ENCODE results near the gene CPSF7.
"Not testable (repeated sequence)": the region's sequence is repeated elsewhere in the genome, so short reads cannot be mapped to it uniquely, and the experiment has no call there.

Gene CPSF7

DNA sequence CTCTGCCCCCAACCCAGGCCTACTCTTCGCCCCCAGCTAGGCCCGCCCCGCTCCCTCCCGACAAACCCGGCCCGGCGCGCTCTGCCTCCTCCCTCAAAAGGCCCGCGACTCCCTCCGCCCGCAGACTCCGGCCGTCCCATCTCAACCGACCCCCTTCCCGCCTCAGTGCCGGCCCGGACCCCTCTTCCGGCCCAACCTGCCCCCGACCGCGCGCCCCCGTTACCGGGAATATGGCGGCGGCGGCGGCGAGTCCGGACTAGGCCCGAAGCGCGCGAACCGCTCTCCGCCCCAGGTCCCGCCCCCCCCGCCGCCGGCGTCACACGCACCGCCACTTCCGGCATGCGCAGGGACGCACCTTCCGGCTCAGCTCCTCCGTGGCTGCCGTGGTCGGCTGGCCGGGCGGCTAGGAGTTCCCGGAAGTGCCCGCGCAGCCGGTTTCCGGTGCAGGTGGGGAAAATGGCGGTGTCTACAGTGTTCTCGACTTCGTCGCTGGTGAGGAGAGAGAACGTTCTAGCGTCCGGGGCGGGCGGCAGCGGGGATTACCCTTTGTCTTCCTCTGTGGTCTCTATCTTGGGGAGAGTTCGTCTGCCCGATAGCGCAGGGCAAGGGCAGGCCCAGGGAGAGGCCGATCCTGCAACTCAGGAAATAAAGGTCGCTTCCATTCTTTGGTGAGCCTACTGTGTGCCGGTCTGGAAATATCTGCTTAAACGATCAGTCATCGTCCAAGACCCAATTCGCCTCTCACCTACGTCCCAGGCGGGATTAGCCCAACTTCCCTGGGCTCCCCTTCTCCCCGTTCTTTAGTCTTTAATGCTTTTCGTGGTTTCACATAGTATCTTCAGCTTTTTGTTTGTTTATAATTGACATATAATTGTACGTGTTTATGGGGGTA, at the start of gene CPSF7, which contains the start of gene SDHAF2:
Gene CPSF7, minus strand, starts transcription at position 285 of the 892 bp plus-strand sequence. CDS start 740 bp downstream, outside the sequence.
Gene SDHAF2, plus strand, starts transcription at position 434 of the 892 bp plus-strand sequence. Its CDS starts 23 bp downstream, at position 457.
- DNase-seq (ENCODE audit: low spot score): peak; percentile 96

GRCh38 chr11:61477727-61478148, 48.0 kb upstream of the CPSF7 start:
- no peak for DNase-seq (ENCODE audit: low spot score)

DNA sequence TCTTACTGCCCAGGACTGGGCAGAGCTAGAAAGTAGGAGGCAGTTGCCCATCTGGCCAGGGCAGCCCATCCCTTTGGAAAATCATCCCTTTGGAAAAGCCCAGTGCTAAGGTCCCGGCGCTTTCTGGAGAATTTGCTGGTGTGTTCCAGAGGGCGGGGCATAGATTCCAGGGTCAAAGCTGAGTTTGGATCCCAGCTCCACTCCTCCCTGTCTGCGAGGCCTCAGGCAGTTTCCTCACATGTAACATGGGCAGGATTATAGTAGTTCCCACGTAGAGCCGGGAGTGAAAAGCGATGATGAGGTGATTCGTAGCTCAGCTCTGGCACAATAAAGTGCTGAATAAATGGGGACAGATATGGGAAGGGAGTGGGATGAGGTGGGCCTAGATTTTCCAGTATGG, 47.4 kb upstream of the CPSF7 start:
- no peak for DNase-seq (ENCODE audit: low spot score)

DNA sequence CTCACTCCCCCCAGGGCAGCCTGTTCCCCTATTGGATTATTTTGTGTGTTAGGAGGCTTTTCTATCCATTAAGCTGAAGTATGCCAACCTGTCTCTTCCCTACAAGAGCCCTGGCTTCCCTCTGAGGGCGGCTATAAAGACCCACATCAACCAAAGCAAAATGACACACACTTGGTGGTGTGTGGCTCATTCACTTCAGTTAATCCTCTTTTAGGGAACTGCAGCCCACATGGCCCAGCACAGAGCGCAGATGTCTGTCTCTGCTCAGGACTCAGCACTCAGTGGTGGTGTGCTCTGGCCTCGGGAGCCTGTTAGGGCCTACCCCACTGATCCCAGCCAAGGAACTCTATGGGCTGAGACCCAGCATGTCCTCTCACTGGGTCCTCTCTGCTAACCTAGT, 46.6 kb upstream of the CPSF7 start:
- DNase-seq (ENCODE audit: low spot score): no peak

- no peak for DNase-seq (ENCODE audit: low spot score)
These were observed 45.7 kb upstream of the CPSF7 start for GRCh38 chr11:61475433-61475832.

GRCh38 chr11:61474013-61474643, 44.4 kb upstream of the CPSF7 start:
- no peak for DNase-seq (ENCODE audit: low spot score)

DNA sequence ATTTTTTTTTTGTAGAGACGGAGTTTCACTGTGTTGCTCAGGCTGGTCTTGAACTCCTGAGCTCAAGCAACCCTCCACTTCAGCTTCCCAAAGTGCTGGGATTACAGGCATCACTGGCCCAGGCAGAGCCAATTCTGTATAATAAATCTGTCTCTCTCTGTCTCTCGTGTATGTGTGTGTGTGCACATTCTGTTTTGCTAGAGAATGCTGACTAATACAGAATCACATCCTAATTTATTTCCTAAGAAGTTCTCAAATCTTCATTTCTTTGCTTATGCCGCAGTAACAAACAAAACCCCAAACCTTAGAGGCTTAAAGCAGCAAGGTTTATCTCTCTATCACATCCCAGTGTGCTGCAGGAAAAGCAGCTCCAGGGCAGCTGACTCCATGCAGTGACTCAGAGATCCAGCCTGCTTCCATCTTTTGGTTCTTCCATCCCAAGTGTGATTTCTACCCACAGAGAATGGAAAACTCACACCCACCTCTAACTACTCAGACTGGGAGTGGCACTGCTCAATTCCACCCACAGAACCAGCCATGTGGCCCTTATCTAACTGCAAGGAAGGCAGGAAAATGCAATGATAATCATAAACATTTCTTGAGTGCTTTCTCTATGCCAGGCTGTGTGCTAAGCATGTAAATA, 43.7 kb upstream of the CPSF7 start:
- no peak for DNase-seq (ENCODE audit: low spot score)

GRCh38 chr11:61472868-61473267, 43.1 kb upstream of the CPSF7 start:
- no peak for DNase-seq (ENCODE audit: low spot score)

- no peak for DNase-seq (ENCODE audit: low spot score)
These were observed 42.5 kb upstream of the CPSF7 start for GRCh38 chr11:61472282-61472681.

- DNase-seq (ENCODE audit: low spot score): no peak
These were observed 38.2 kb upstream of the CPSF7 start for GRCh38 chr11:61468002-61468401.

DNA sequence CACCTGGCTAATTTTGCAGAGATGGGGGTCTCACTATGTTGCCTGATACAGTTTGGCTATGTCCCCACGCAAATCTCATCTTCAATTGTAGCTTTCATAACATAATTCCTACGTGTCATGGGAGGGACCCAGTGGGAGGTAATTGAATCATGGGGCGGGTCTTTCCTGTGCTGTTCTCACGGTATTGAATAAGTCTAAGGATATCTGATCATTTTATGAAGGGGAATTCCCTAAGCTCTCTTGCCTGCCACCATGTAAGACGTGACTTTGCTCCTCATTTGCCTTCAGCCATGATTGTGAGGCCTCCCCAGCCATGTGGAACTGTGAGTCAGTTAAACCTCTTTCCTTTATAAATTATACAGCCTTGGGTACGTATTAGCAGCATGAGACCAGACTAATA, 37.8 kb upstream of the CPSF7 start:
- DNase-seq (ENCODE audit: low spot score): not testable (repeated sequence)

DNA sequence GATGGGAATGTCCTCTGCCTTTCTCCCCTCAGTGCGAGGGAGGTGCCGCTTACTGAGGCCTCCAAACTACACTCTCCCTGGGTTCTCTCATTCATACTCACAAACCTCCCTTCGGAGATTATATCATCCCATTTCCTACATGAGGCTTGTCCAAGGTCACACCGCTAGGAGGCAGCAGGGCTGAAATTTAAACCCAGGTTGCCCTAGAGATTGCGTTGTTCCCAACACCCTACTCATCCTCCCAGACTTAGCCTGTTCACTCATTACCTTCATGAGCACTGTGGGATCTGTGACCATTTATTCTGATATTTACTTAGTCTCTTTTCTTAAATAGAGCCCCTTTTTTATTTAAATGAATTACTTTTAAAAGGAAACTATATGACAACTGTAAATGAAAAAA, 31.2 kb upstream of the CPSF7 start:
- no peak for DNase-seq (ENCODE audit: low spot score)

DNA sequence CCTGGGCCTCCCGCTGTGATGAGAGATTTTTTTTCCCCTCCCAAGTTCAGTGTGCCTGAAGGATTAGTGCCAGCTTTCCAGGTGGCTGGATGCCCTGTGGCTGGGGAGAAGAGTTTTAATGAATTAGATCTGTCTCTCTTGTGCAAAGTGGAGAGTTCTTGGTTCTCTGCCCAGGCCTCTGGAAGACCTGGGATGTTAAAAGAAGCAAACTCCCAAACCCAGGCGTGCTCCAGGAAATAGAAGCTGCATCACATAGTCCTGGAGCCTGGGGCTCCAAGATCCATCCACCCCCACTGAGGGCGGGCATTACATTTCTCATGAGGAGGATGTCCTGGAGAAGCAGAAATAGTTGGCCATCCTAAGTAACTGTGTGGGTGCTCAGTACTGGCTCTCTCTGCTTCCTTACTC, 30.7 kb upstream of the CPSF7 start:
- DNase-seq (ENCODE audit: low spot score): no peak

- DNase-seq (ENCODE audit: low spot score): no peak
These were observed 24.7 kb upstream of the CPSF7 start for GRCh38 chr11:61454520-61454919.

GRCh38 chr11:61453695-61454094, 23.9 kb upstream of the CPSF7 start:
- DNase-seq (ENCODE audit: low spot score): no peak

DNA sequence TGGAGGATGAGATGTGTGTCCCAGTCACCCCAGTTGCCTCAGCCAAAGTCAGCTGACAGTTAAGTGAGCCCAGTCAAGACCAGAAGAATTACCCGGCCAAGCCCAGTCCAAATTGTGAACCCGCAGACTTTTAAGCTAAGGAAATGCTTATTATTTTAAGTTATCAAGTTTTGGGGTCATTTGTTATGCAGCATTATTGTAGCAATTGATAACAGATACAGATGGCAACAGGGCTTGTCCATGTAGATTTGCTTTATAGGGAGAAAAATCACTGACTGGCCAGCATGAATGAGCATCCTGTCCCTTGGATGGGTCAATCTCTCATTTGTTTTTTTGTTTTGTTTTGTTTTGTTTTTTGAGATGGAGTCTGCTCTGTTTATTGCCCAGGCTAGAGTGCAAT, 23.1 kb upstream of the CPSF7 start:
- no peak for DNase-seq (ENCODE audit: low spot score)

DNA sequence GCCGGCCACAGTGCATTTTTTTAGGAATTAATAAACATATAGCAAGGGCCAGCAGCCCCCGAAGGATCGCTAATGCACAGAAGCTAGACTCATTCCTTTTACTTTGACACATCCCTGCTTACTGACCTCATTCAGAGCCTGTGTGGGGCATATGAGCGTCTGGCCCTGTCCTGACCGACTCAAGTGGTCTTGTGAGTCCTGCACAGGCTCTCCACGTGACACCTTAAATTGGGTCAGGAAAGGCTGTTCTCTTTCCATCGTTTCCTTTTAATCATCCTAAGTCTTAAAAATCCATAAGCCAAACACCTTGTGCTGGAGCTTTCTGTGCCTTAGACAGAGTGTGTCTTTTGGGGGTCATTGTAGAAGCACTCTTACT, 18.8 kb upstream of the CPSF7 start:
- DNase-seq (ENCODE audit: low spot score): no peak

DNA sequence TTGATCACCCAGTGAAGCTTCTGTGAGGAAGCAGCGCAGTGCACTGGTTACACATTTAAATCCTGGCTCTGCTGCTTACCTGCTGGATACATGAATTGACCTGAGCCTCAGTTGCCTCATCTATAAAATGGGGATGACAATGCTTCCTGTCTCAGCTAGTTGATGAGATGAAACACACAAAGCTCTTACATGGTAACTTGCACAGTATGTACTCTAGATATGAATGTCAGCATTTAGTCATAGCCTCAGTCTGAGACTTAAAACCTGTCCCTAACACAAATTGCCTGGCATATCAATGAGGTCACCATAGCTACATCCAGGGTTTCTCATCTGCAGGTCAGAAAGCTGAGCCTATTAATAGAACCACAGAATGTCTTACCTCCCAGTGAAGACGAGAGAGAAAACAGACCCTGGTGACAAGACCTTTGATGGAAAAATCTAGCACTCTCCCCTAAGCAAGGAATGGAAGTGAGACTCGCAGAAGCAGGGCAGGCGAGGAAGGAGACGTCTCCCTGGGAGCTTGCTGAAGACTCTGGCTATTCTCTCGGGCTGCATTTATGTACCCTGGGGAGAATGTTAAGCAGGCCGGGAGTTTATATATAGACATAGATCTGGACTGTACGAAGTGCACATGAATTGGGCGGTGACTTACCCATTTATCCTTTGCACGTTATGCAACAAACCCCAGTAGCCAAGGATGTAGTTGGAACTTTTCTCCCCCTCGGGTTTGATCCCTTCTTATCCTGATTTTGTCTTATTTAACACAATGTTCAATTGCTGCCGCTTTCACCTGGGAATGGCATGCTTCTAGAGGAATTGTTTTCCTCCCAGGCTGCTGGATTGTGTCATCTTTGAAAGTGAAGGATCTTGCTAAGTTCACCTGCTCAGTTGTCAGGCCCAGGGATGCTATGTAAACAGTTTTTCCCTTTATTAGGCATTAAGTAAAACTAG, 18.1 kb upstream of the CPSF7 start:
- DNase-seq (ENCODE audit: low spot score): no peak

- DNase-seq (ENCODE audit: low spot score): peak; percentile 39
These were observed 16.5 kb upstream of the CPSF7 start for GRCh38 chr11:61446211-61446651.

DNA sequence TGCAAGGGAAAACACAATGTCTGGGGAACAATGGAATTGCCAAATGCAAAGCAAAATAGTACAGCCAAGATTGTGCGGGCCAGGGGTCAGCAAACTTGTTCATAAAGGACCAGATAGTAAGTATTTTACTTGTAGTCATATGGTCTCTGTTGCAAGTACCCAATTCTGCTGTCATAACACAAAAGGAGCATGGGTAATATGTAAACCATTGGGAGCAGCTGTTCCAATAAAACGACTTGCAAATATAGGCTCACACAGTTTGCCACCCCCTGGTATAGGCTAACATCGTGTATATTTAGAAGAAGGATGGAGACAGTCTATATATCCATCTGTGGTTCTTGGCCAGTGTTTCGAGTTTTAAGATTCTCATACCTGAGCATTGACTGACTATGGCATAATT, 15.7 kb upstream of the CPSF7 start:
- DNase-seq (ENCODE audit: low spot score): no peak

- DNase-seq (ENCODE audit: low spot score): no peak
These were observed 12.8 kb upstream of the CPSF7 start for GRCh38 chr11:61442616-61443015.

- no peak for DNase-seq (ENCODE audit: low spot score)
These were observed 9.8 kb upstream of the CPSF7 start for GRCh38 chr11:61439615-61440014.
